Sigmoid colon (tissue), 7 donors: ENCODE data around the gene ITSN2. TPM values are rescaled to one million over a fixed set of nuclear protein-coding genes. Genes with fewer than 3 reads are reported as not detected.
"Not testable (repeated sequence)": the region's sequence is repeated elsewhere in the genome, so short reads cannot be mapped to it uniquely, and the experiment has no call there.

Experiments
- DNase-seq: peaks from one replicate; pipeline ENCODE4 v3.0.0-alpha.2; 2019
- H3K27ac ChIP-seq, 4 donors: fragments of 200-600 bp; sonication (generic); one replicate each; pipeline ENCODE4 v1.5.1; 2016 to 2019; ENCODE audit warnings: mild to moderate bottlenecking in 1 of 4
- H3K27me3 ChIP-seq, 3 donors: fragments of 200-600 bp; sonication (generic); one replicate each; pipeline ENCODE4 v1.5.1; 2019; ENCODE audit warnings: mild to moderate bottlenecking in 1 of 3
- H3K36me3 ChIP-seq, 4 donors: fragments of 200-600 bp; sonication (generic); one replicate each; pipeline ENCODE4 v1.5.1; 2016 to 2019
- H3K4me1 ChIP-seq, 4 donors: fragments of 200-600 bp; sonication (generic); one replicate each; pipeline ENCODE4 v1.5.1; 2017 to 2019
- H3K4me3 ChIP-seq, 4 donors: fragments of 200-600 bp; sonication (generic); one replicate each; pipeline ENCODE4 v1.5.1; 2017 to 2019; ENCODE audit warnings: mild to moderate bottlenecking in 2 of 4, moderate library complexity in 1 of 4
- H3K9me3 ChIP-seq, 4 donors: fragments of 200-600 bp in 3 of 4; sonication (generic) in 3 of 4; one replicate each; pipeline versions ENCODE4 v1.5.1 to v1.6.1; 2013 to 2019
- EP300 ChIP-seq, 4 donors: sonication (generic); formaldehyde crosslinking; IDR thresholded peaks; one replicate each; pipeline ENCODE4 v1.6.1; 2017; ENCODE audit warnings: antibody characterized with exemption in 4 of 4
- POLR2A ChIP-seq, 2 donors: fragments of 450-650 bp; IDR thresholded peaks; one replicate each; pipeline ENCODE4 v1.6.1; 2016; ENCODE audit warnings: antibody characterized with exemption in 2 of 2, mild to moderate bottlenecking in 2 of 2, moderate library complexity in 2 of 2
- POLR2AphosphoS5 ChIP-seq, 4 donors: sonication (generic); formaldehyde crosslinking; IDR thresholded peaks; one replicate each; pipeline ENCODE4 v1.6.1; 2017; ENCODE audit warnings: antibody characterized with exemption in 4 of 4
- WGBS, 2 donors: extraction: QIAGEN DNeasy Blood & Tissue Kit; methylation state at CpG; one replicate each; pipeline ENCODE4 v1.1.7; 2013; 5-methylcytosine and 5-hydroxymethylcytosine counted together
- intact Hi-C: fragments of 100-400 bp; cut with DNase I; formaldehyde crosslinking; loops from one replicate; pipeline ENCODE4 v1.15.1; 2023
- polyA plus RNA-seq, 3 donors: library from polyadenylated mRNA; stranded (reverse); fragments of 200-250 nt; gene quantifications; one replicate each; pipeline ENCODE4 v1.2.3, GENCODE V29; 2013
- total RNA-seq, 4 donors: library from RNA; depleted of rRNA; stranded (reverse); fragments of >200 nt; gene quantifications; one replicate each; pipeline ENCODE4 v1.1.0, GENCODE V29; 2016
- TF ChIP-seq, protein P1 (sequence below), 4 experiments: fragments of 450-650 bp in 3 of 4; fragments of 200-600 bp in 1 of 4; IDR thresholded peaks; one replicate each; pipeline ENCODE4 v1.5.1; 2016 to 2019; ENCODE audit warnings: antibody characterized with exemption in 4 of 4, mild to moderate bottlenecking in 3 of 4, moderate library complexity in 2 of 4
- donor health status: healthy with polysubstance abuse.
- donor health status: Bipolar disorder and iron deficiency.
- donor health status: healthy.

The ITSN2 gene
- total and polyA plus RNA-seq, 7 donors, result 19.2 to 73.6 (median 56.0) TPM

DNA sequence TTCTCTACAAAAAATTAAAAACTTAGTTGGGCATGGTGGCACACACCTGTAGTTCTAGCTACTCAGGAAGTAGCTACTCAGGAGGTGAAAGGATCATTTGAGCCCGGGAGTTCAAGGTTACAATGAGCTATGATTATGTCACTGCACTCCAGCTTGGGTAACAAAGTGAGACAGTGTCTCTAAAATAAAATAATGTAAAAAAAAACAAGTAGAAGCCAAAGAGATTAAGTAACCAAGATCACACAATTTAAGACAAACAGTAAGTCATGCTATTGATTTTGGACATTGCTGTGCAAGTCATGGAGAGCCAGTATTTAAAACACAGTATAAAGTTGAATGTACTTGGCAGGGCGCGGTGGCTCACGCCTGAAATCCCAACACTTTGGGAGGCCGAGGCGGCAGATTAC lies 20.5 kb downstream of the ITSN2 start:
- no peak for DNase-seq
- H3K9me3 ChIP-seq, result no peaks in the 10 kb centered on the region
- intact Hi-C loops, result no loop called here
- no peak for TF ChIP-seq POLR2AphosphoS5 (IDR thresholded peaks at IDR 0.05)
- TF ChIP-seq, protein P1, sequence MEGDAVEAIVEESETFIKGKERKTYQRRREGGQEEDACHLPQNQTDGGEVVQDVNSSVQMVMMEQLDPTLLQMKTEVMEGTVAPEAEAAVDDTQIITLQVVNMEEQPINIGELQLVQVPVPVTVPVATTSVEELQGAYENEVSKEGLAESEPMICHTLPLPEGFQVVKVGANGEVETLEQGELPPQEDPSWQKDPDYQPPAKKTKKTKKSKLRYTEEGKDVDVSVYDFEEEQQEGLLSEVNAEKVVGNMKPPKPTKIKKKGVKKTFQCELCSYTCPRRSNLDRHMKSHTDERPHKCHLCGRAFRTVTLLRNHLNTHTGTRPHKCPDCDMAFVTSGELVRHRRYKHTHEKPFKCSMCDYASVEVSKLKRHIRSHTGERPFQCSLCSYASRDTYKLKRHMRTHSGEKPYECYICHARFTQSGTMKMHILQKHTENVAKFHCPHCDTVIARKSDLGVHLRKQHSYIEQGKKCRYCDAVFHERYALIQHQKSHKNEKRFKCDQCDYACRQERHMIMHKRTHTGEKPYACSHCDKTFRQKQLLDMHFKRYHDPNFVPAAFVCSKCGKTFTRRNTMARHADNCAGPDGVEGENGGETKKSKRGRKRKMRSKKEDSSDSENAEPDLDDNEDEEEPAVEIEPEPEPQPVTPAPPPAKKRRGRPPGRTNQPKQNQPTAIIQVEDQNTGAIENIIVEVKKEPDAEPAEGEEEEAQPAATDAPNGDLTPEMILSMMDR (IDR thresholded peaks at IDR 0.05), result no peak
- H3K36me3 ChIP-seq, result no peaks in the 10 kb centered on the region
- 91 to 96% methylated on average over 6 of the region's 6 CpGs for WGBS, 2 donors
- peaks cover 0 to 33% (median 14%) of the 10 kb centered on the region in 4 donors for H3K4me1 ChIP-seq
- H3K4me3 ChIP-seq, result no peak overlapping the region
- no peaks in the 10 kb centered on the region for H3K27me3 ChIP-seq
- H3K27ac ChIP-seq, result no peak overlapping the region

DNA sequence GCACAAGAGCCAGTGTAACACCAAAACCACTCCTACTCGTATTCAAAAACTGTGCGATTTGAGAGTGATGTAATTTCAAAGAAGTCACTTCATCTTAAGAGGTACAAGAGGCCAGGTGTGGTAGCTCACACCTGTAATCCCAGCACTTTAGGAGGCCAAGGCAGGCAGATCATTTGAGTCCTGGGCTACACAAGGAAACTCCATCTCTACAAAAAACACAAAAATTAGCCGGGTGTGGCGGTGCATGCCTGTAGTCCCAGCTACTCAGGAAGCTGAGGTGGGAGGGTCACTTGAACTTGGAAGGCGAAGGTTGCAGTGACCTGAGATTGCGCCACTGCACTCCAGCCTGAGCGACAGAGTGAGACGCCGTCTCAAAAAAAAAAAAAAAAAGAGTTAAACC lies 21.2 kb downstream of the ITSN2 start:
- intact Hi-C loops, DNase-seq, H3K36me3 ChIP-seq, H3K9me3 ChIP-seq, H3K27ac ChIP-seq, H3K27me3 ChIP-seq, H3K4me3 ChIP-seq: not testable (repeated sequence)
- WGBS, 2 donors, result 88 to 91% methylated on average over 9 of the region's 9 CpGs
- H3K4me1 ChIP-seq, result peaks cover 0 to 27% (median 13%) of the 10 kb centered on the region in 4 donors

DNA sequence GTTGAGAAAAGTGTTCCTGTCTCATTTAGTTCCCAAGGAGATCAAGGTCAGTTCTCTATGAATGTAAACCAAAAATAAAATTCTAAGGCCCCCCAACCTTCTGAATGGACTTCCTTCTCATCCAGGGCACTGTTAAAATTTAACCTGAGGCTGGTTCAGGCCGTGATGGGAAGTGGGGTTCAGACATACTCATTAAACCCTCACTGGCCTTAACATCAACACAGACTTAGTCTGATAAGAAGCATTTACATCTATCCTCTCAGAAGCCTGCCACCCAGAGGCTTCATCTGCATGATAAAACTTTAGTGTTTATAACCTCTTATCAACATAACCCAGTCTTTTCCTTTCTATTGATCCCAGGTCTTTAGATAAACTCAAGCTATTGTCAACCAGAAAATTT lies 22.4 kb downstream of the ITSN2 start:
- WGBS, 2 donors, result 17 to 31% methylated on average over 1 of the region's 1 CpG
- H3K27ac ChIP-seq, result no peak overlapping the region
- peaks cover 0 to 24% (median 12%) of the 10 kb centered on the region in 4 donors for H3K4me1 ChIP-seq
- TF ChIP-seq, protein P1 (IDR thresholded peaks at IDR 0.05), result no peak
- TF ChIP-seq POLR2A (IDR thresholded peaks at IDR 0.05) (no peak), EP300 (IDR thresholded peaks at IDR 0.05) (no peak), POLR2AphosphoS5 (IDR thresholded peaks at IDR 0.05) (no peak)
- H3K4me3 ChIP-seq, result no peak overlapping the region
- H3K9me3 ChIP-seq, result no peaks in the 10 kb centered on the region
- no peak for DNase-seq
- intact Hi-C loops, result no loop called here
- H3K27me3 ChIP-seq, result no peaks in the 10 kb centered on the region
- no peaks in the 10 kb centered on the region for H3K36me3 ChIP-seq

DNA sequence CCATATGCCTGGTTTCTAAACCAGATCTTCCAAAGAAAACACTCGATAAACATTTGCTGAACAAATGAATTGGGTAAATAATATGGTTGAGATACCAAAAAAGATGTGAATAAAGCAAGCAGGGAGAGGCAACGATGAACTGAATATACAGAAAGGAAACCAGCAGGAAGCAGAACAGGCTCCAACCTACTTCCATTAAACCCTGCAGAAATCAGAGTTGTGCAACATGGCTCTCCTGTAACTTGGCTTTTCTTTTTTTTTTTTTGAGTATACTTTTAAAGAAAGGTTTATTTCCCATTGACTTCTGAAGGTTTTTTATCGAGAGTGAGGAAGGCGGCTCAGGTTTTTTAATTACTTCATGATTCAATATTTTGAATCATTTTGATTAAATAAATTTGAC lies 23.5 kb downstream of the ITSN2 start:
- H3K27me3 ChIP-seq, result no peaks in the 10 kb centered on the region
- H3K4me1 ChIP-seq, result peaks cover 0 to 30% (median 13%) of the 10 kb centered on the region in 4 donors
- no peaks in the 10 kb centered on the region for H3K9me3 ChIP-seq
- DNase-seq, result no peak
- WGBS, 2 donors, result 79 to 91% methylated on average over 4 of the region's 4 CpGs
- no peaks in the 10 kb centered on the region for H3K36me3 ChIP-seq
- no peak overlapping the region for H3K27ac ChIP-seq
- intact Hi-C loops, result no loop called here
- TF ChIP-seq EP300 (IDR thresholded peaks at IDR 0.05), result no peak
- TF ChIP-seq POLR2A (IDR thresholded peaks at IDR 0.05), result no peak
- TF ChIP-seq, protein P1 (IDR thresholded peaks at IDR 0.05), result no peak
- no peak for TF ChIP-seq POLR2AphosphoS5 (IDR thresholded peaks at IDR 0.05)
- H3K4me3 ChIP-seq, result no peak overlapping the region

GRCh38 chr2:24334245-24334633 lies 26.1 kb downstream of the ITSN2 start:
- no peaks in the 10 kb centered on the region for H3K36me3 ChIP-seq
- TF ChIP-seq EP300 (IDR thresholded peaks at IDR 0.05), result no peak
- TF ChIP-seq POLR2A (IDR thresholded peaks at IDR 0.05), result no peak
- no peak for TF ChIP-seq POLR2AphosphoS5 (IDR thresholded peaks at IDR 0.05)
- TF ChIP-seq, protein P1 (IDR thresholded peaks at IDR 0.05), result no peak
- H3K4me1 ChIP-seq, result peaks cover 0 to 27% (median 15%) of the 10 kb centered on the region in 4 donors
- H3K4me3 ChIP-seq, result no peak overlapping the region
- 82% methylated on average over 8 of the region's 9 CpGs for WGBS, 2 donors
- H3K27ac ChIP-seq, result no peak overlapping the region
- DNase-seq, result no peak
- H3K9me3 ChIP-seq, result no peaks in the 10 kb centered on the region
- H3K27me3 ChIP-seq, result no peaks in the 10 kb centered on the region
- intact Hi-C loops, result no loop called here
